Measurements from ENCODE around the gene CADPS2. TPM values are rescaled to one million over a fixed set of nuclear protein-coding genes. Genes with fewer than 3 reads are reported as not detected.

CADPS2 gene
- total RNA-seq, 1 donor from 2014 or later = 27.8 TPM

- peak; percentile 26 for DNase-seq (ENCODE audit: low spot score)
- Mint-ChIP-seq H3K4me3 (ENCODE audit: unreplicated experiment) (peak overlapping the region; percentile 43), H3K27me3 (ENCODE audit: unreplicated experiment) (peaks cover 21% of the 10 kb centered on the region), H3K4me1 (ENCODE audit: unreplicated experiment) (peaks cover 18% of the 10 kb centered on the region), H3K36me3 (ENCODE audit: low read depth, unreplicated experiment) (peaks cover 5% of the 10 kb centered on the region), H3K9me3 (ENCODE audit: unreplicated experiment) (no peaks in the 10 kb centered on the region), H3K27ac (ENCODE audit: unreplicated experiment) (no peak overlapping the region)
- TF ChIP-seq, protein P1, sequence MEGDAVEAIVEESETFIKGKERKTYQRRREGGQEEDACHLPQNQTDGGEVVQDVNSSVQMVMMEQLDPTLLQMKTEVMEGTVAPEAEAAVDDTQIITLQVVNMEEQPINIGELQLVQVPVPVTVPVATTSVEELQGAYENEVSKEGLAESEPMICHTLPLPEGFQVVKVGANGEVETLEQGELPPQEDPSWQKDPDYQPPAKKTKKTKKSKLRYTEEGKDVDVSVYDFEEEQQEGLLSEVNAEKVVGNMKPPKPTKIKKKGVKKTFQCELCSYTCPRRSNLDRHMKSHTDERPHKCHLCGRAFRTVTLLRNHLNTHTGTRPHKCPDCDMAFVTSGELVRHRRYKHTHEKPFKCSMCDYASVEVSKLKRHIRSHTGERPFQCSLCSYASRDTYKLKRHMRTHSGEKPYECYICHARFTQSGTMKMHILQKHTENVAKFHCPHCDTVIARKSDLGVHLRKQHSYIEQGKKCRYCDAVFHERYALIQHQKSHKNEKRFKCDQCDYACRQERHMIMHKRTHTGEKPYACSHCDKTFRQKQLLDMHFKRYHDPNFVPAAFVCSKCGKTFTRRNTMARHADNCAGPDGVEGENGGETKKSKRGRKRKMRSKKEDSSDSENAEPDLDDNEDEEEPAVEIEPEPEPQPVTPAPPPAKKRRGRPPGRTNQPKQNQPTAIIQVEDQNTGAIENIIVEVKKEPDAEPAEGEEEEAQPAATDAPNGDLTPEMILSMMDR (IDR thresholded peaks at IDR 0.05; ENCODE audit: unreplicated experiment) = no peak
These were observed 569.5 kb downstream of the CADPS2 start for GRCh38 chr7:122316467-122317388.

- Mint-ChIP-seq H3K4me3 (ENCODE audit: unreplicated experiment) (peak overlapping the region; percentile 40), H3K36me3 (ENCODE audit: low read depth, unreplicated experiment) (peaks cover 5% of the 10 kb centered on the region), H3K27ac (ENCODE audit: unreplicated experiment) (no peak overlapping the region), H3K27me3 (ENCODE audit: unreplicated experiment) (peaks cover 27% of the 10 kb centered on the region), H3K9me3 (ENCODE audit: unreplicated experiment) (no peaks in the 10 kb centered on the region), H3K4me1 (ENCODE audit: unreplicated experiment) (peaks cover 25% of the 10 kb centered on the region)
- no peak for DNase-seq (ENCODE audit: low spot score)
- TF ChIP-seq, protein P1 (IDR thresholded peaks at IDR 0.05; ENCODE audit: unreplicated experiment) = no peak
These were observed 570.5 kb downstream of the CADPS2 start for GRCh38 chr7:122315507-122316466.

GRCh38 chr7:122314284-122314683 is 572.0 kb downstream of the CADPS2 start:
- H3K9me3 Mint-ChIP-seq (ENCODE audit: unreplicated experiment) = no peaks in the 10 kb centered on the region
- peaks cover 27% of the 10 kb centered on the region for H3K4me1 Mint-ChIP-seq (ENCODE audit: unreplicated experiment)

DNA sequence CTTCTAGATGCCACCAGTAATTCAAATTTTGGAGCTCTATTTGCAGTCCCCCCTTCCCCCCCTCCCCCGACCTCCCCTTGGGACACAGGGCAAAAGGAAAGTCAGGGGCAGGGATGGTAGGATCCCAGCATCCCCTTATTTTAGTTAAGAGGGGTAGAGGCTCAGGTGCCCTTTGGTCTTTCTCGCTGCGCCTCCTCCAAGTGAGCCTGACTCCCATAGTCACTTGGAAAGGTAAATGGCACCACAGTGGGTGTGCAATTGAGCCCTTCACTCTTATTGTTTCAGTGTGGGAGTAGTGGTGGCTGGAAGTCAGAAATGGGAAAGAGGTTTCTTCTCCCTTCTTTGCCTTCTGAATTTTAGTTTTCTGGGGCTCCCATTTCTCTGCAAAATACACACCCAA is 573.5 kb downstream of the CADPS2 start:
- DNase-seq (ENCODE audit: low spot score) = no peak
- peaks cover 27% of the 10 kb centered on the region for H3K4me1 Mint-ChIP-seq (ENCODE audit: unreplicated experiment)
- H3K27me3 Mint-ChIP-seq (ENCODE audit: unreplicated experiment) = peaks cover 33% of the 10 kb centered on the region
- H3K36me3 Mint-ChIP-seq (ENCODE audit: low read depth, unreplicated experiment) = peaks cover 5% of the 10 kb centered on the region
- H3K27ac Mint-ChIP-seq (ENCODE audit: unreplicated experiment) = no peak overlapping the region
- H3K4me3 Mint-ChIP-seq (ENCODE audit: unreplicated experiment) = no peak overlapping the region
- TF ChIP-seq, protein P1 (IDR thresholded peaks at IDR 0.05; ENCODE audit: unreplicated experiment) = no peak
- H3K9me3 Mint-ChIP-seq (ENCODE audit: unreplicated experiment) = no peaks in the 10 kb centered on the region

More at GRCh38 chr7:122314284-122314683, 572.0 kb downstream of the CADPS2 start:
- peaks cover 33% of the 10 kb centered on the region for H3K27me3 Mint-ChIP-seq (ENCODE audit: unreplicated experiment)
- DNase-seq (ENCODE audit: low spot score) = no peak
- TF ChIP-seq, protein P1 (IDR thresholded peaks at IDR 0.05; ENCODE audit: unreplicated experiment) = no peak
- H3K36me3 Mint-ChIP-seq (ENCODE audit: low read depth, unreplicated experiment) = peaks cover 5% of the 10 kb centered on the region
- no peak overlapping the region for H3K27ac Mint-ChIP-seq (ENCODE audit: unreplicated experiment)
- no peak overlapping the region for H3K4me3 Mint-ChIP-seq (ENCODE audit: unreplicated experiment)
